SW480 (cell line): ENCODE results near the gene CREBBP.

Experiments used
- DNase-seq: peaks from one replicate; pipeline ENCODE4 v3.0.0-alpha.2; 2016; ENCODE audit warnings: low spot score

Gene CREBBP

DNA sequence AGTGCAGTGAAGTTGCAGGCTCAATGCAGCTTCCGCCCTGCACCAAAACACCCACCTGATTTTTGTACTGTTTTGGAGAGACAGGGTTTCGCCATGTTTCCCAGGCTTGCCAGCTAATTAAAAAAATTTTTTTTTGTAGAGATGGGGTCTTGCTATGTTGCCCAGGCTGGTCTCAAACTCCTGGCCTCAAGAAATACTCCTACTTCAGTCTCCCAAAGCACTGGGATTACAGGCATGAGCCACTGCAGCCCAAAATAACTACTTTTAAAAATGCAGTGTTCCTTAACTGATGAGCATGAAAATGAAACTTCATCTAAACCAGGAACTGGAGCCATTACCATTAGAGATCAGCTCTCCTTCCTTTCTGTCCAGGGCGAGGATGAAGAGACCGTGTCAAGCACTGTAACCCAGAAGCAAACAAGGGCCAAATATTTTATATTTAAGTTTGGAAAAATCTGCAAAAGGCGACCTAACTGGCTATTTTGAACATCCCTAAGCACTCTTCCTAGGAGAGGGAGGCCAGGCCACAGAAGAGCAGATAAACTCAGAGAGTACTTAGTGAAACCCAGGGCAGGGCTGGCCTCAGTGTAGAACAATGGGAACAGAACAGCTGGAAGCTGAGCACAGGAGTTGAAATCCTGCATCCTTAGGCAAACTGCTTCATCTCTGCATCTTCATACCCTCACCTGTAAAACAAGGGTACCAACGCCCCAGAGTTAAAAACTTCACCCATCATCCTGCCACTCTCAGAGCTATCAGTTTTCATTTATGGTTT is 24.0 kb downstream of the CREBBP start:
- no peak for DNase-seq

DNA sequence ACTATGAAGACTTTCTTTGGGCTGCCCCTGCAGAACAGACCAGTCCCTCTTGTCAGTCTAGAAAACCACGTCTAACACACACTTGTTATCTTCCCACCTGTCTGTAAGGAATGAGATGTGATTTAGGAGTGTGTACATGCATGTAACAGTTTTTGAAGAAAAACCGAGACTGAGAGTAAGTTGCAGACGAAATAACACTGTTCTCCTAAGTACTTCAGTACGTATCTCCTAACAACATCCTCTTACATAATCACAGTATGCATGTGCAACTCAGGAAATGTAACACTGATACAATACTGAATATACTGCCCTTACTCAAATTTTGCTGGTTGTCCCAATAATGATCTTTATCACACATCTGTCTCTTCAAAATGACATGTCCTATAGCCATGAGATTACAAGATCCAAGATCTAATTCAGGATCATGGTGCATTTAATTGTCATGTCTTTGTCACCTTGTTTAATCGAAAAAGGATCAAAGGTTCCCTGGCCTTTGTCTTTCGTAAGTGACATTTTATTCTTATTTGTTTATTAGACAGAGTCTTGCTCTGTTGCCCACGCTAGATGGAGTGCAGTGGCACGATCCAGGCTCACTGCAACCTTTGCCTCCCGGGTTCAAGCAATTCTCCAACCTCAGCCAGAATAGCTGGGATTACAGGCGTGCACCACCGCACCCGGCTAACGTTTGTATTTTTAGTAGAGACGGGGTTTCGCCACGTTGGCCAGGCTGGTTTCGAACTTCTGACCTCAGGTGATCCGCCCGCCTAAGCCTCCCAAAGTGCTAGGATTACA is 25.6 kb downstream of the CREBBP start:
- no peak for DNase-seq

DNA sequence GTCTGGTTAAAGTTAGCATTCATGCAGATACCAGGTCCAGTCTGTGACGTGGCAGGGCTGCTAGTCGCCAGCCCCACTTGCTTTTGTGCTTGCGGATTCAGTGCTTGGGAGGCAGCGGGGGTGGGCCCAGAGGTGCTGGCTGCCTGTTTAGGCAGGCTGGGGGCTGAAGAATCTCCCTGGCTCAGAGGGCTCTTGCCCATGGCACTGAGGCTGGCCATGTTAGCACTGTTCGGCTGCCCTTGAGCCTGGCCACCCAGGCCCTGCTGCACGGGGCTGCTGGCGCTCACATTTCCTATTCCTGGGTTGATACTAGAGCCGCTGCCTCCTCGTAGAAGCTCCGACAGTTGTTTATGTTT is 30.0 kb downstream of the CREBBP start:
- no peak for DNase-seq

DNA sequence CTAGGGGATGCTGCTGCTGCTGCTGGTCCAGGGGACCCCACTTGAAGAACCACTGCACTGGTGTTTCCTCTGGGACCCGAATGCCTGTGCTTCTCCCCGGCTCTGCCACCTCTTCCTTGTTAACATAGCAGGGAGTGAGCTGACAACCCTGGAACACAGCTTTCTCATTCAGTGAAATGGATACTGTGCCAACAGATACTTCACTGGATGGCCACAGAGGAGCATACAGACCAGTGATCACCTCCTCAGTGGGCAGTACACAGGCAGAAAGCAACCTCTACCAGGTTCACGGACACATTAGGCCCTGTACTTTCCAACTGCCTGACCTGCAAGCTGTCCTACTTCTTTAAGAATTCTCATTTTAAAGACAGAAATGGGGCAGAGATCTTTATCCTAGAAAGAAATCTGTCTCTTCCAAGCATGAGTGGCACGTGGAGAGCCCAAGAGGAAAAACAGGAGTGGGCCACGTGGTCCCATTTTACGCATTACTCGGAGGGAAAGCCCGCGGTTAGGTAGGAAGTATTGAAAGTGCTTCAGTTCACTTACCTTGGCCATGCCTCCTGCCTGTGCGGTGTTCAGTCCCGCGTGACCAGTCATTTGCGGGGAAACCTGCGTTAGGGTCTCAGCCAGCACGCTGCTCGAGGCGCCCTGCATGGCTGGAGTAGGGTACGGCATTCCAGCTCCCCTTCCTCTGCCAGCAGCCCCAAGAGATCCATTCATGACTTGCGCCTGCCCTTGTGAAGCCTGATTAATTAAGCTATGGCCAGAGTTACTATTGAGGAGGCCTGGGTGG is 30.6 kb downstream of the CREBBP start:
- no peak for DNase-seq

DNA sequence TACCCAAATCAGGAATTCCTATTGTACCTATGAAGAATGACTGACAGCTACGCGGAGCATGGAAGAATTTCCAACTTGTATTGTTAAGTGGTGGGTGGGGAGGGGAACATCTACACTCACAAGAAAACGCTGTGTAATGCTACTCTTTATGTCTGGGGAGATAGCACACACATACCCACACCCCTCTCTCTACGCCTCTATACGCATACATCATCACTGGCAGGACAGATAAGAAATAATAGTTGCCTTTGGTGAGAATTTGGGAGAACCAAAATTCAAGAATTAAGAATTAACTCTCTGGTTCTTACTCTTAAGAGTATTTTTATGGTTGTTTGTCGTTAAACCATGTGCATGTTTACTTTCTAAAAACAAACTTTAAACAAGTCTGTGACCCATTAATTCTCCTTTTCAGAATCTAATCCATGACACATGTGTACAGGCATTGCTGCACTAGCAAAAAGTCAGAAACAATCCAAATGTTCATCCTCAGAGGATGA is 33.9 kb downstream of the CREBBP start:
- no peak for DNase-seq

DNA sequence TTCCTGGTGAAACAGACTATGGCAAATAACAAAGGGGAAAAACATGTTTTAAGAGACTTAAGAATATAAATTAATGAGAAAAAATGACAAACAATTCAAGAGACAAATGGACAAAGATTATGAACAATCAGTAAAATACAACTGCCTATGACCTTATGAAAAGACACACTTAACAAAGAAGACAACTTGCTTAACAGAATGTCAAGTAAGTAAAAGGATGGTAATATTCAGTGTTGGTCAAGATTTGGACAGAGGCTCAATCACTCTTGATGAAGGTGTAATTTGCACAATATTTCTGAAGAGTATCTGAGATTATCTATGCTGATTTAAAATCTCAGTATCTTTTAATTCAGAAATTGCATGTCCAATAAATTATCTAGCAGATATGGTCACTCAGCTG is 34.4 kb downstream of the CREBBP start:
- no peak for DNase-seq

DNA sequence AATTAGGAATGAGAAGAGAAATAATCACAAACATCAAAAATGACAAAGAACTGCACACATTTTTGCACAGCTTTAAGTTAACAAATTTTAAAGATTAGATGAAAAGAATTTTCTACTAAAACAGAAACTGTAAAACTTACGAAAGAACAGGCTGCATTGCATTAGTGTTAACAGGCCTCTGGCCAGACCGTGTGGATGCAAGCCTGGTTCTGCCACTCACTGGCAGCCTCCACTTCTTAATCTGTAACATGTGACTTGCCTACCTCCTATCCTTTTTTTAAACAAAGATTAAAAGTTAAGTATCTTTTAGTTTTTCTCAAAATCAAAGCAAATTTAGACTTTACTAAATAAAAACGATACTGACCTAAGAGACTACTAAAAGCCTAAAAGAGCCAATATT is 37.5 kb downstream of the CREBBP start:
- DNase-seq = no peak

DNA sequence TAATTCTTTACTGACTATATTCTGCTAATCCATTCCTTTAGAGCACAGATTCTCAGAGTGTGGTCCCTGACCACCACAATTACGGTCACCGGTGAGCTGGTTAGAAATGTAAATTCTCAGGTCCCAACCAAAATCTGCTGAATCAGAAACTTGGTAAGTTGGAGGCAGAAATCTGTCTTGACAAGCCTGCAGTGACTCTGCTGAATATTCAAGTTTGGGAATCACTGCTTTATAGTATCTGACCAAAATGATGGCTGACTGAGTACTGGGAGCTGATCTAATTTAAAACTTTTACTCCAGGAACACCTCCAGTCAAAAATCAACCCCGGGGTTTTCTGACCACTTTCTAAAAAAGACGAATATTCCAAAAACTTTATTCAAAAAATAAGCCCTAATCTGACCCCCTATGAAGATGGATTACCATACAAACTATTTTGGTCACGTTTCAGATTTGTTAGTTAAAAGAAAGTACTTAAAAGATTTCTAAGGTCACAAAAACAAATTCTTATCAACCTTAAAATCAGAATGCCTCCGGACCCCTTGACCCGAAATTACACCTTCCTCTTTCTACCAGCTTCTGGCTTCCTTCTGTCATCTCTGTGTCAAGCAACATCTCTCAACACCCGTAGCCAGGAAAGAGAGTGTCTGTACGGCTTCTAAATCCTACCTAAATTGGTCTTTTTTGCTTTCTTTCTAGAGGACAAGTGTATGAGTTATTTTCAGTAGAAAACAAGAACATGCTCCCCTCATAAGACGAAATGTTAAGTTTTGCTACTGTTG is 38.6 kb downstream of the CREBBP start:
- no peak for DNase-seq

DNA sequence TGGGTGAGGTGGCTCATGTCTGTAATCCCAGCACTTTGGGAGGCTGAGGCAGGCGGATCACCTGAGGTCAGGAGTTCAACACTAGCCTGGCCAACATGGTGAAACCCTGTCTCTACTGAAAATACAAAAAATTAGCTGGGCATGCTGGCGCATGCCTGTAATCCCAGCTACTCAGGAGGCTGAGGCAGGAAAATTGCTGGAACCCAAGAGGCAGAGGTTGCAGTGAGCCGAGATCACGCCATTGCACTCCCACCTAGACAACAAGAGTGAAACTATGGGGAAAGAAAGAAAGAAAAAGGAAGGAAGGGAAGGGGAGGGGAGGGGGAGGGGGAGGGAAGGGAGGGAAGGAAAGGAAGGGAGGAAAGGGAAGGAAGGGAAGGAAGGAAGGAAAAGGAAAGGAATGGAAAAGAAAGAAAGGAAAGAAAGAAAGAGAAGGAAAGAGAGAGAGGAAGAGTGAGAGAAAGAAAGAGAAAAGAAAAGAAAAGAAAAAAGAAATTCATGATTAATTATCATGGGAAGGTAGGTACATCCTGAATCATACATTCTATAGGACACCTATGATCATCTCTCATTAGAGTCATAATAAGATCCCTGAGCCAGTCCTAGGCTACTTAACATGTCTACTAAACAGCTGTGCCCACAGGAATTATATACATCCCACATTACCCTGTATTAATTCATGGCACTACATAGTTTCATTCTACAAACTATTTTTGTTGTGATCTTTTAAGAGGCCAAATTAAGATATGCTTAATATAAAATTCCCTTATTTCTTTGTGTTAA is 40.9 kb downstream of the CREBBP start:
- no peak for DNase-seq

DNA sequence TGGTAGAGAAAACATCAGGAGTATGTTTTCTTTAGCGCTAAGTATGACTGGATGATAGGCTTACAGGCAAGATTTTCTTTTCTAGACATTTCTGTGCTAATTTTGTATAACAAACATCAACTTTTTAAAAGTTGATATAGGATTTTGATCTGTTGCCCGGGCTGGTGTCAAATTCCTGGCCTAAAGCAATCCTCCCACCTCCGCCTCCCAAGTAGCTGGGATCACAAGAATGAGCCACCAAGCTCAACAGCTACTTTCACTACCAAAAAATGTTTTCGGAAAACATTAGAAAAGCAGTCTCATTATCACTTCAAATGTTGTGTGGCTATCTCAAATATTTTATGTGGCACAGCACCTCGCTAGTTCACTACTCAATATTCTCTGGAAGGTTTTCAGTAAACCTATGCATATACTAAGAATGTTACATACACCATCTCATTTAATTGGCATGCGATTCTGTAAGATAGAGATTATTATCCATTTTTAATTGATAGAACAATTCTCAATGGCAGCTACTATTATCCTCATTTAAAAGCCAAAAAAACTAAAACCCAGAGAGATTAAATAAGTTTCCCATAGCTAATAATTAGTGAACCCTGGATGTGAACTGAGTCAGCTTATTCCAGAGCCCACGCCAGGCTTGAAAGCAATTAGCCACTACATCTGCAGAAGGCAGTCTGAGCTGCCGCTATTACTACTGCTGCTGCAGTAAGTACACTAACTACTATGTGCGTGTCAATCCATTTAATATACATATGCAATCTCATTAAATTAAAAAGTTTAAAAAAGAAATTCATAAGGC is 41.7 kb downstream of the CREBBP start:
- no peak for DNase-seq

DNA sequence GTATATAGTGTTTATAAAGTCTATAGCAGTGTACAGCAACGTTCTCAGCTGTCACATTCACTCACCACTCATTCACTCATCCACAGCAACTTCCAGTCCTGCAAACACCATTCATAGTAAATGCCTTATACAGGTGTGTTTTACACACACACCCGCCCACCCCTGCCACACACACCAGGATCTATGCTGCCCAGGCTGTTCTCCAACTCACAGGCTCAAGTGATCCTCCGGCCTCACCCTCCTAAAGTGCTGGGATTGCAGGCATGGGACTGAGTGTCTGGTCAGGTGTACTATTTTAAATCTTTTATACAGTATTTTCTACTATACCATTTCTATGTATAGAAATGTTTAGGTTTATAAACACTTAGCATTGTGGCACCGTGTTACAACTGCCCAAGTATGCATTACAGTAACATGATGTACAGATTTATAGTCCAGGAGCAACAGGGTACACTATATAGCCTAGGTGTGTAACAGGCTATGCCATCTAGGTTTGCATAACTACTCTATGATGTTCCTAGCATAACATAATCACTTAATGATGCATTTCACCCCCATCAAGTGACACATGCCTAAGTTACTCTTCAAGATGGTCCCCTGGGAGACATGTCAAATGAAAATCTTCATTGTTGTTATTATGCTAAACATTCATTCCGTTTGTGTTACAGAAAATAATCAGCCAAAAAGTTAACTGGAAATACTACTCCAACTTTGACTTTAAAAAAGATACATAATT is 42.5 kb downstream of the CREBBP start:
- DNase-seq = no peak

DNA sequence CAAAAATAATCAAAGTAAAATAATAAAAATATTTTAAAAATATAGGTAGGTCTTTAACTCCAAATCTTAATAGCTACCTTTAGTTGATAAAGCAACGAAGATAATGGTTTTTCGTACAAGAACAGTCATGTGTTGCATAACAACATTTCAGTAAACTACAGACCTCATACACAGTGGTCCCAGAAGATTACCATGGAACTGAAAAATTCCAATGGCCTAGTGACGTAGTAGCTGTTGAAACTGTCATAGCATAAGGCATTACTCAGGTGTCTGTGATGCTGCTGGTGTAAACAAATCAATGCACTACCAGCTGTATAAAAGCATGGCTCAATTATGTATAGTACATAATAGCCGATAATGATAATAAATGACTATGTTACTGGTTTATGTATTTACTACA is 43.9 kb downstream of the CREBBP start:
- no peak for DNase-seq

DNA sequence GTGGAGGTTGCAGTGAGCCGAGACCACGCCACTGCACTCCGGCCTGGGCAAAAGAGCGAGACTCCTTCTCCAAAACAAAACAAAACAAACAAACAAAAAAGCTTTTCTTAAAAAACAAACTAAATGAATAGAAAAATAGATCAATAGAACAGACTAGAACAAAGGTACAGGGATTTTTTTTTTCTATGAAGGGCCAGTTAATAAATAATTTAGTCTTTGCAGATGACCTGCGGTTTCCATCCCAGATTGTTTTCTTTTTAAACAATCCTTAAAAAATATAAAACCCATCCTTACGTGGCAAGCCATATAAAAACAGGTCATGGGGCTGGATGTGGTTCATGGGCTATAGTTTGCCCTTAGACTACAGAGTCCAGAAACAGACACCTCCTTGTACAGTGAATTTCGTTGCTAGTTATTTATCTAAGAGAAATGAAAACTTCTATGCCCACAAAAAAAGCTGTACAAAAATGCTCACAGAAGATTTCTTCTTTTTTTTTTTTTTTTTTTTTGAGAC is 45.4 kb downstream of the CREBBP start:
- no peak for DNase-seq

DNA sequence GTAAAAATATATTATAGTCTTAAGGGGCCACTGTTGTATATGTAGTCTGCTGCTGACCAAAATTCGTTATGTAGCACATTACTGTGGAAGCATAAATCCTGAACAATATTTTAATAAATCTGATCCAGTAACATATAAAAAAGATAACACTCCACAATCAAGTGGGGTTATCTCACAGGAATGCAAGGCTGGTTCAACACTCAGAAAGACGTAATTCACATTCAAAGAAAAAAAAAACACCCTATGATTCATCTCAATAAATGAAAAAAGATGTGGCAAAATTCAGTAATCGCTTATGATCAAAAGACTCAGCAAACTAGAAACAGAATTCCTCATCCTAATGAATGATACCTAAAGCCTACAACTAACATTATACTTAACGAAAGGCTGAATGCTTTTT is 47.8 kb downstream of the CREBBP start:
- no peak for DNase-seq

DNA sequence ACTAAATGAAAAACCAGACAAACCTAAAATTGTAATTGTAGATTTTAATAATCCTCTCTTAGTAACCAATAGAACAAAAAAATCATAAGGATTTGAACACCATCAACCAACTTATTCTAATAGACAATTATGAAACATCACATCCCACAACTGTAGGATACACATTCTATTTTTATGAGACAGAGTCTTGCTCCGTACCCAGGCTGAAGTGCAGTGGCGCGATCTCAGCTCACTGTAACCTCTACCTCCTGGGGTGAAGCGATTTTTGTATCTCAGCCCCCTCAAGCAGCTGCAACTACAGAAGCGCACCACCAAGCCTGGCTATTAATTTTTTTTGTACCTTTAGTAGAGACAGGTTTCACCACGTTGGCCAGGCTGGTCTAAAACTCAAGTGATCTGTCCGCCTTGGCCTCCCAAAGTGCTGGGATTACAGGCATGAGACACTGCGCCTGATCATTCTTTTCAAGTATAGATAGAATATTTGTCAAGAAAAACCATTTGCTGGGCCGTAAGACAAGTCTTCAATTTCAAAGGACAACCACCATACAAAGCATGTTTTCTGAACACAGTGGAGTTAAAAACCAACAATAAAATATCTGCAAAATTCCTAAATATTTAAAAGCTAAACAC is 49.8 kb downstream of the CREBBP start:
- no peak for DNase-seq

DNA sequence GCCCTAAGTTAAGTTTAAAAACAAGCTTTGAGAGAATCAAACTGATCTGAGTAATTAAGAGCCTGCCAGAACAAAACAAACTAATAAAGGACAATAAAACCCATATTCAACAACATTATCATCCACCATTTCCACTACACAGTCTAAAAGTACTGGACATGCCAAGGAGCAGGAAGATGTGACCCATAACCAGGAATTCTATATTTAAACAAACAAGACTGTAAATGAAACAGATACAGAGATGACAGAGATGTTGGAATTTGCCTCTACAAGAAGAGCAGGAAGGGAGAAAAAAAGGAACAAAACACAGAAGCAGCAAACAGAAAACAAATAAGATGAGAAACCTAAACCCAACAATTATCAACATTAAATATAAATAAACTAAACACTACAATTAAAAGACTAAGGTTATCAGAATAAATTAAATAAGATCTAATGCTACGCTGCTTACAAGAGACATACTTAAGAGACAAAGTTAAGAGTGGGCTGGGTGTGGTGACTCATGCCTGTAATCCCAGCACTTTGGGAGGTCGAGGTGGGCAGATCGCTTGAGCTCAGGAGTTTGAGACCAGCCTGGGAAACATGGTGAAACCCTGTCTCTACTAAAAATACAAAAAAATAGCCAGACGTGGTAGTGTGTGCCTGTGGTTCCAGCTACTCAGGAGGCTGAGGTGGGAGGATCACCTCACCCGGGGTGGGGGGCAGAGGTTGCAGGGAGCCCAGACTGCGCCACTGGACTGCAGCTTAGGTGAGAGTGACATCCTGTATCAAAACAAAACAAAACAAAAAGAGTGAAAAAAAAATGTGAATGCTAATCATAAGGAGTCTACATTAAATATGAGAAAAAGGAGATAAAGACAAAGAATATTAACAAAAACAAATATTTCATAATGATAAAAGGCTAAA is 50.6 kb downstream of the CREBBP start:
- no peak for DNase-seq

DNA sequence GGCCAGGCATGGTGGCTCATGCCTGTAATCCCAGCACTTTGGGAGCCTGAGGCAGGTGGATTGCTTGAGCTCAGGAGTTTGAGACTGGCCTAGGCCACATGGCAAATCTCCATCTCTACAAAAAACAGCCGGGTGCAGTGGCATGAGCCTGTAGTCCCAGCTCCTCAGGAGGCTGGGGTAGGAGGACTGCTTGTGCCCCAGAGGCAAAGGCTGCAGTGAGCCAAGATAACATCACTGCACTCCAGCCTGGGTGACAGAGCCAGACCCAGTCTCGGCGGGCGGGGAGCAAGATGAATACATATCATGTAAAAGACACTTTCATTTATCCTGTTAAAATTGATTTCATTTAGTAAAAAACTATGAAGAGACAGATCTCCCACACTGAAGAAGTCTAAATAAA is 54.6 kb downstream of the CREBBP start:
- no peak for DNase-seq

DNA sequence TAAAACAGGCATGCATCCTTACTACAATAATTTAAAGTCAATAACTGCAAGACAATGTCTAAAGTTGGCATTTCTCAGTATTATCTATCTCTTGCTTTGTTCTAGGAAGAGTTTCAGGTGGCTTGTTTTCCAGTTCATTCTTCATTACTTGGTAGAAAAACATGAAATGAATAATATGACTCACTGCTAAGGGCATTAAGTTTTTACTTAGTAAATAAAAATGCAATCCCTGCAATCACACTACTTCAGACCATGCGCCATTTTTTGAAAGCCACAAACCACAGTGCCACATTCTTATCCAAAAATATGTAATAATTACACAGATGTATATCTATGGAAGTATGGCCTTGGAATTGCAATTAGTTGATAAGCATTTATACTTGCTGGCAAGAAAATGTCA is 55.4 kb downstream of the CREBBP start:
- no peak for DNase-seq
